Measurements from ENCODE around the gene TRPC4AP.

The TRPC4AP gene

GRCh38 chr20:34996243-34997028 is 96.2 kb downstream of the TRPC4AP start:
- TF ChIP-seq, protein P1, sequence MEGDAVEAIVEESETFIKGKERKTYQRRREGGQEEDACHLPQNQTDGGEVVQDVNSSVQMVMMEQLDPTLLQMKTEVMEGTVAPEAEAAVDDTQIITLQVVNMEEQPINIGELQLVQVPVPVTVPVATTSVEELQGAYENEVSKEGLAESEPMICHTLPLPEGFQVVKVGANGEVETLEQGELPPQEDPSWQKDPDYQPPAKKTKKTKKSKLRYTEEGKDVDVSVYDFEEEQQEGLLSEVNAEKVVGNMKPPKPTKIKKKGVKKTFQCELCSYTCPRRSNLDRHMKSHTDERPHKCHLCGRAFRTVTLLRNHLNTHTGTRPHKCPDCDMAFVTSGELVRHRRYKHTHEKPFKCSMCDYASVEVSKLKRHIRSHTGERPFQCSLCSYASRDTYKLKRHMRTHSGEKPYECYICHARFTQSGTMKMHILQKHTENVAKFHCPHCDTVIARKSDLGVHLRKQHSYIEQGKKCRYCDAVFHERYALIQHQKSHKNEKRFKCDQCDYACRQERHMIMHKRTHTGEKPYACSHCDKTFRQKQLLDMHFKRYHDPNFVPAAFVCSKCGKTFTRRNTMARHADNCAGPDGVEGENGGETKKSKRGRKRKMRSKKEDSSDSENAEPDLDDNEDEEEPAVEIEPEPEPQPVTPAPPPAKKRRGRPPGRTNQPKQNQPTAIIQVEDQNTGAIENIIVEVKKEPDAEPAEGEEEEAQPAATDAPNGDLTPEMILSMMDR (IDR thresholded peaks at IDR 0.05; ENCODE audit: control insufficient read depth, insufficient read depth, low read depth, low read length, missing control alignments): no peak
- H3K4me3 ChIP-seq (ENCODE audit: control insufficient read depth, low read depth, low read length): no peak overlapping the region
- no peak for DNase-seq (ENCODE audit: low read depth)

DNA sequence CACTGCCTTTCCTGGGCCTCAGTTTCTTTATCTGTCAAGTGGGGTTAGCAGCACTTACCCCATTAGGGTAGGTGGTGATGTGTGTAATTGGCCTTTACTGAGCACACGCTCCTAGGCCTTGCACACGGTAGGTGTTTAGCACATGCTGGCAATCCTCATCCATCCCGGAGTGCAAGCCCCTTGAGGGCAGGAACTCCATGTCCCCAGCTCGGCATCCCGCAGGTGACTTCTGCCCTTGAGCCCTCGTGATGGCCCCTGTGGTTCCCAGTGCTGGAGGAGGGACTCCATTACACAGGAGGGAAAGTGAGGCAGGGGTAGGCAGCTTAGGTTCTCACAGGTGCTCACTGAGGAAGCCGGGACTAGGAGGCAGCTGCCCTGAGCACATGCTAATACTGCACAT is 96.9 kb downstream of the TRPC4AP start:
- no peak for DNase-seq (ENCODE audit: low read depth)
- no peak overlapping the region for H3K4me3 ChIP-seq (ENCODE audit: control insufficient read depth, low read depth, low read length)
- TF ChIP-seq, protein P1 (IDR thresholded peaks at IDR 0.05; ENCODE audit: control insufficient read depth, insufficient read depth, low read depth, low read length, missing control alignments): no peak

DNA sequence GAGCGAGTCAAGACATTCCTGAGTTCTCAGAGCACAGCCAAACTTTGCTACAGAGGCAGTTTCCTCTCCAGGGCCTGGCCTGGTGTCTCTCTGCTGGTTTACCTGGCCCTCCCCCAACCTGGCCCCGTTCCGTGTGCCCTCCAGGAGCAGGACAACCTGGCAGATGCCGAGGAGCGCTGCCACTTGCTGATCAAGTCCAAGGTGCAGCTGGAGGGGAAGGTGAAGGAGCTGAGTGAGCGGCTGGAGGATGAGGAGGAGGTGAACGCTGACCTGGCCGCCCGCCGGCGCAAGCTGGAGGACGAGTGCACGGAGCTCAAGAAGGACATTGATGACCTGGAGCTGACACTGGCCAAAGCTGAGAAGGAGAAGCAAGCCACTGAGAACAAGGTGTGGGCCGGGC is 97.4 kb downstream of the TRPC4AP start:
- no peak for DNase-seq (ENCODE audit: low read depth)

DNA sequence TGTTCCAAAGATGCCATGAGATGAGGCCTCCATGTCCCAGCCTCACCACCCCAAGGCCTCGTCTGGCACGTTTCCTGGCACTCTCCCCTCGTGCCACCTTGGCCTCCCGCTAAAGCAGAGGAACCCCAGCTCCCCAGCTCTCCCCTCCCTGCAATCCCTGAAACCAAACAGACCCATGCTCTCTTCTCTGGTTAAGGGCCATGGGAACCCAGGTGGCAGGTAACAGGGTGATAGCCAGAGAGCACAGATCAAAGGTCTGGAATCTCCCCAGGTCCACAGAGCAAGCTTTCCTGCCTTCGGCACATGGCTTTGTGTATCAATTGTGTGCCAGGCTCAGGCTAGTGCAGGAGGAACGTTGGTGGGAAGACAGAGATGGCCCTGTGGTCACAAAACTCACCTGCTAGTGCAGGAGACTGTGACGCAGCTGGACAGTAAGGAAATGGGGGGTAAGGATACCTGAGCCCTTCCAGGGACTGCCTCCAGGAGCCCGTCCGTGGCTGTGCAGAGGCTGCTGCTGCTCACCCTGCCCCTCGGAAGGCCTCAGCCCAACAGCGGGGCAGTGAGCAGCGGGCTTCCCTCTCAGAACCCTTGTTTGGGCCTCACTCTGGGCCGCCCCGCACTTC is 98.0 kb downstream of the TRPC4AP start:
- TF ChIP-seq, protein P1 (IDR thresholded peaks at IDR 0.05; ENCODE audit: control insufficient read depth, insufficient read depth, low read depth, low read length, missing control alignments): no peak
- DNase-seq (ENCODE audit: low read depth): no peak
- H3K4me3 ChIP-seq (ENCODE audit: control insufficient read depth, low read depth, low read length): no peak overlapping the region

More for the DNA sequence above, 97.4 kb downstream of the TRPC4AP start:
- no peak overlapping the region for H3K4me3 ChIP-seq (ENCODE audit: control insufficient read depth, low read depth, low read length)
- TF ChIP-seq, protein P1 (IDR thresholded peaks at IDR 0.05; ENCODE audit: control insufficient read depth, insufficient read depth, low read depth, low read length, missing control alignments): no peak

DNA sequence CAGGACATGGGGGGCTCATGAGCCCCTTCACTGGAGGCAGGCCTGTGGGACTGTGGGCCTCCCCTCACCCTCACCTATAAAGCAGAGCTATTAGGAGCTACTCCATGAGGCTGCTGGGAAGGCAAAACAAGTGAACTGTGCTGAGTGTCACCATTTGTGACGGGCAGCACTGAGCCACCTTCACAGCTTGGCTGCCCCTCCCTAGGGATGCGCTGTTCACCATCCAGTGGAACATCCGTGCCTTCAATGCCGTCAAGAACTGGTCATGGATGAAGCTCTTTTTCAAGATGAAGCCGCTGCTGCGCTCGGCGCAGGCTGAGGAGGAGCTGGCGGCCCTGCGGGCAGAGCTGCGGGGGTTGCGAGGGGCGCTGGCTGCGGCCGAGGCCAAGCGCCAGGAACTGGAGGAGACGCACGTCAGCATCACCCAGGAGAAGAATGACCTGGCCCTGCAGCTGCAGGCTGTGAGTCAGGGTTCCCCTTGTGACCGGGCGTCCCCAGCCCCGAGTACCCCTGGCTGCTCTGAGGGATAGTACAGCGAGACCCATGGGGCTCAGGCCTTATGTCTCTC is 98.6 kb downstream of the TRPC4AP start:
- no peak overlapping the region for H3K4me3 ChIP-seq (ENCODE audit: control insufficient read depth, low read depth, low read length)
- DNase-seq (ENCODE audit: low read depth): no peak
- TF ChIP-seq, protein P1 (IDR thresholded peaks at IDR 0.05; ENCODE audit: control insufficient read depth, insufficient read depth, low read depth, low read length, missing control alignments): no peak

DNA sequence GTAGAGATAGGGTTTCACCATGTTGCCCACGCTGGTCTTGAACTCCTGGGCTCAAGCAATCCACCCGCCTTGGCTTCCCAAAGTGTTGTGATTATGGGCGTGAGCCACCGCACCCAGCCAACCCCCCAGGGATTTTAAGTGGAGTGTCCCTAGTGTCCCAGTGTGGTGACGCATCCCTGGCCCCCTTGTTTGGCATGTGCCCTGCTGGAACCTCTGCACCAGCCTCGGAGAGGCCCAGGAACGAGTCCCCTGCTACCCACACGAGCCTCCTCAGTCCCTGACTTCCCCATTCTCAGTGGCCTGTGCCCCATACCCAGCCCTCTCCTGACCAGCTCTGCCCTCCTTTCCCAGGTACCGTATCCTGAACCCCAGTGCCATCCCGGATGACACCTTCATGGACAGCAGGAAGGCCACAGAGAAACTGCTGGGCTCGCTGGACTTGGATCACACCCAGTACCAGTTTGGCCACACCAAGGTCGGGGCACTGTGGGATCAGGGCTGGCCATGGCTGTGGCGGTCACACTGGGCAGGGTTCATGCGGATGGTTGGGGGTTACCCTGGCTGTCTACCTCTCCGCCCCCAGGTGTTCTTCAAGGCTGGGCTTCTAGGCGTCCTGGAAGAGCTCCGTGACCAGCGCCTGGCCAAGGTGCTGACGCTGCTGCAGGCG is 99.7 kb downstream of the TRPC4AP start:
- no peak for DNase-seq (ENCODE audit: low read depth)
- no peak overlapping the region for H3K4me3 ChIP-seq (ENCODE audit: control insufficient read depth, low read depth, low read length)
- TF ChIP-seq, protein P1 (IDR thresholded peaks at IDR 0.05; ENCODE audit: control insufficient read depth, insufficient read depth, low read depth, low read length, missing control alignments): no peak
